Kidney epithelial cell (primary cell): ENCODE measurements around the gene BMP4. TPM values are rescaled to one million over a fixed set of nuclear protein-coding genes. Genes with fewer than 3 reads are reported as not detected.

Experiments used
- DNase-seq: peaks from one replicate; pipeline ENCODE4 v3.0.0-alpha.2; 2010; ENCODE audit warnings: low read depth
- H3K27me3 ChIP-seq: 2 replicates; pipeline ENCODE4 v1.6.0; 2011; ENCODE audit warnings: low read length; ENCODE audit not compliant: control insufficient read depth, insufficient read depth
- H3K36me3 ChIP-seq: 2 replicates; pipeline ENCODE4 v1.5.1; 2011; ENCODE audit warnings: low read length; ENCODE audit not compliant: control insufficient read depth, insufficient read depth
- H3K4me3 ChIP-seq: 2 replicates; pipeline ENCODE4 v1.5.1; 2011; ENCODE audit warnings: low read depth, mild to moderate bottlenecking, control low read depth, low read length
- total RNA-seq: library from RNA; depleted of rRNA; stranded (reverse); fragments of >200 nt; gene quantifications from 2 replicates; pipeline ENCODE4 v1.2.3, GENCODE V29; 2015
- TF ChIP-seq, protein P1 (sequence below): IDR thresholded peaks from 2 replicates; pipeline ENCODE4 v1.5.1; 2011; ENCODE audit warnings: mild to moderate bottlenecking, moderate library complexity, low read length, control low read depth, inconsistent platforms; ENCODE audit not compliant: insufficient read depth, poor library complexity, severe bottlenecking

The BMP4 gene
- total RNA-seq, 1 donor from 2014 or later, result 3.1 TPM

DNA sequence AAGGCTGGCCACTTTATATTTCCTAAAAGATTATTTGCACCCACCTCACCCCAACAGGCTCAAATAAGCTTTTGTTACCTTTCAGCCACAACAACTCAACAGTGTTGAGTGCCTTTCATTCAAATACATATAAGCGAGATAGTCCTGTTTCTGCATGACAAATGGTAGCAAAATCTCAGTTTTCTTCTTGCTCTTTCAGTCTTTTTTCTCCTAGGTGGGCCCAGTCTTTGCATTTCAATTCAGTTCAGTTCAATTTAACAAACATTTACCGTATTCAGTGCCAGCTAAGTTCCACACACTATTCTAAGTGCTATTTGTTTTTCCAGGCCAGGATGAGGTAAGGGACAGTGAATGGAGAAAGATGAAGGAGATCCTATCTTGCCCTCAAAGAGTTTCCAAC lies 25.9 kb upstream of the BMP4 start:
- Histone ChIP-seq H3K4me3 (no peak overlapping the region), H3K36me3 (no peaks in the 10 kb centered on the region), H3K27me3 (no peaks in the 10 kb centered on the region)
- TF ChIP-seq, protein P1, sequence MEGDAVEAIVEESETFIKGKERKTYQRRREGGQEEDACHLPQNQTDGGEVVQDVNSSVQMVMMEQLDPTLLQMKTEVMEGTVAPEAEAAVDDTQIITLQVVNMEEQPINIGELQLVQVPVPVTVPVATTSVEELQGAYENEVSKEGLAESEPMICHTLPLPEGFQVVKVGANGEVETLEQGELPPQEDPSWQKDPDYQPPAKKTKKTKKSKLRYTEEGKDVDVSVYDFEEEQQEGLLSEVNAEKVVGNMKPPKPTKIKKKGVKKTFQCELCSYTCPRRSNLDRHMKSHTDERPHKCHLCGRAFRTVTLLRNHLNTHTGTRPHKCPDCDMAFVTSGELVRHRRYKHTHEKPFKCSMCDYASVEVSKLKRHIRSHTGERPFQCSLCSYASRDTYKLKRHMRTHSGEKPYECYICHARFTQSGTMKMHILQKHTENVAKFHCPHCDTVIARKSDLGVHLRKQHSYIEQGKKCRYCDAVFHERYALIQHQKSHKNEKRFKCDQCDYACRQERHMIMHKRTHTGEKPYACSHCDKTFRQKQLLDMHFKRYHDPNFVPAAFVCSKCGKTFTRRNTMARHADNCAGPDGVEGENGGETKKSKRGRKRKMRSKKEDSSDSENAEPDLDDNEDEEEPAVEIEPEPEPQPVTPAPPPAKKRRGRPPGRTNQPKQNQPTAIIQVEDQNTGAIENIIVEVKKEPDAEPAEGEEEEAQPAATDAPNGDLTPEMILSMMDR, result no peak
- no peak for DNase-seq

GRCh38 chr14:53979747-53980642 lies 23.4 kb upstream of the BMP4 start:
- Histone ChIP-seq H3K36me3 (no peaks in the 10 kb centered on the region), H3K27me3 (no peaks in the 10 kb centered on the region), H3K4me3 (no peak overlapping the region)
- TF ChIP-seq, protein P1, result no peak
- DNase-seq, result no peak

DNA sequence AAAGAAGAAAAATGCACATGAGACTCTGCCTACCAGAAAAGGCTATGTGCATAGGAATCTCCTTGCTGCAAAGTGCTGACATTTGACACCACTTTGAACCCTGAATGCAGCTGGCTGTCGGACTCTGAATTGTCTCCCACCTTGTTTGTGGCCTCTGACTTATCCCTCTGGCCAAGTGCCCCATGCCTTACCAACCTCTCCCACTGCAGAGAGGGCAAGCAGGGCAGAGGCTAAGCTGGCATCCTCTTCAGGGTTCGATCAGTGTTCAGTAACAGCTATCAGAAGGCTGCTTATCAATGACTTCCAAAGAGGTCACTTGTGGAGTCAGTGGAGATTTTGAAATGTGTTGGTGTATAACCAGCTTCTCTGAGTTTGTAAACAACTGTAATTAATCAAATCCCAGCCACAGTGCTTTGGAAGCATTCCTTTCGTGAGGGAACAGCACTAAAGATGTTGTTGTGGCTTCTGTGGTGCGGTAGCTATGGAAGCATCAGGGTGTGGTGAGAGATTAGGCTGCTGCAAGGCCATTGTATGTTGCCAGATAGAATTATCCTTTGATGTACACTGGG lies 22.6 kb upstream of the BMP4 start:
- DNase-seq, result no peak
- H3K36me3 ChIP-seq, result no peaks in the 10 kb centered on the region
- no peak overlapping the region for H3K4me3 ChIP-seq
- no peaks in the 10 kb centered on the region for H3K27me3 ChIP-seq
- TF ChIP-seq, protein P1, result no peak

- H3K4me3 ChIP-seq, result no peak overlapping the region
- no peak for DNase-seq
- TF ChIP-seq, protein P1, result no peak
- H3K27me3 ChIP-seq, result no peaks in the 10 kb centered on the region
- H3K36me3 ChIP-seq, result no peaks in the 10 kb centered on the region
These were observed 21.6 kb upstream of the BMP4 start for GRCh38 chr14:53978194-53978593.

DNA sequence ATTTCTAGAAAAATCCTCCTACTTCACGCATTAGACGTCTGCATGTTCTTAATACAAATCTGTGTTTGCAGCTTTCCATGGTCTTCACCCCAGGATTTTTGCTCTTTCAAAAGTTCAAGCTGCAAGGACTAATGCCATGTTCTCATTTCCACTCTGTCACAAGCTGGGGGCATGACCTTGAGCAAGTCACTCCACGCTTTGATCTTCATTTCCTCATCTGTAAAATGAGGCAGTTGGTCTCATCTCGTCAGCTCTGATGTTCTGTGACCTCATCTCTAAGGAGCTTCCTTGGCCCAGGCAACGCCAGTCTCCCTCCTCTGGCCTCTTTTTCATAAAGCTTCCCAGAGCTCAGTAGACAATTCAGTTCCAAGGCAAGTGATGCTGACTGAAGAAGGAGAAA lies 18.8 kb upstream of the BMP4 start:
- H3K4me3 ChIP-seq, result no peak overlapping the region
- no peak for DNase-seq
- TF ChIP-seq, protein P1, result no peak
- no peaks in the 10 kb centered on the region for H3K27me3 ChIP-seq
- H3K36me3 ChIP-seq, result no peaks in the 10 kb centered on the region
